Activated T-helper 1 cell treated with Interleukin-2 at 50 U/mL for 16 hours (primary cell): Measurements from ENCODE around the gene ZNF264.
"Not testable (repeated sequence)": the region's sequence is repeated elsewhere in the genome, so short reads cannot be mapped to it uniquely, and the experiment has no call there.

Experiments used
- DNase-seq: peaks from one replicate; pipeline ENCODE4 v3.0.0-alpha.2; 2020; ENCODE audit warnings: low read depth

Gene ZNF264

GRCh38 chr19:57245066-57245465 lies 53.8 kb downstream of the ZNF264 start:
- no peak for DNase-seq

GRCh38 chr19:57245959-57246358 lies 54.7 kb downstream of the ZNF264 start:
- no peak for DNase-seq

GRCh38 chr19:57248646-57249045 lies 57.3 kb downstream of the ZNF264 start:
- no peak for DNase-seq

- no peak for DNase-seq
These were observed 58.0 kb downstream of the ZNF264 start for GRCh38 chr19:57249329-57249728.

GRCh38 chr19:57253767-57254166 lies 62.5 kb downstream of the ZNF264 start:
- DNase-seq, result not testable (repeated sequence)

GRCh38 chr19:57262044-57262443 lies 70.7 kb downstream of the ZNF264 start:
- no peak for DNase-seq

GRCh38 chr19:57263244-57263741 lies 72.0 kb downstream of the ZNF264 start:
- DNase-seq, result no peak

GRCh38 chr19:57267291-57267690 lies 76.0 kb downstream of the ZNF264 start:
- no peak for DNase-seq

GRCh38 chr19:57269515-57270250 lies 78.4 kb downstream of the ZNF264 start:
- DNase-seq, result no peak

- no peak for DNase-seq
These were observed 80.0 kb downstream of the ZNF264 start for GRCh38 chr19:57271280-57271679.
